GM19099 (cell line): Measurements from ENCODE around the gene BSDC1.
A peak's percentile ranks its signal among the peaks of the same experiment; 100 is the strongest.

Source experiments
- POLR2A ChIP-seq: IDR thresholded peaks from 3 replicates; pipeline ENCODE4 v1.6.1; 2011; ENCODE audit warnings: low read depth; ENCODE audit not compliant: insufficient read length; ENCODE audit errors: extremely low read depth

BSDC1 gene

GRCh38 chr1:32394141-32394889 is at the start of gene BSDC1:
BSDC1 (minus strand) TSS chr1:32394441; CDS start chr1:32394414, 27 bp downstream.
- peak; percentile 74 for TF ChIP-seq POLR2A

- no peak for TF ChIP-seq POLR2A
These were observed 43.9 kb upstream of the BSDC1 start for GRCh38 chr1:32438136-32438535.

GRCh38 chr1:32431736-32432400 is 37.6 kb upstream of the BSDC1 start:
- no peak for TF ChIP-seq POLR2A

- TF ChIP-seq POLR2A = no peak
These were observed 33.2 kb upstream of the BSDC1 start for GRCh38 chr1:32427264-32427963.

GRCh38 chr1:32426489-32427255 is 32.4 kb upstream of the BSDC1 start:
- TF ChIP-seq POLR2A = no peak

- TF ChIP-seq POLR2A = no peak
These were observed 27.5 kb upstream of the BSDC1 start for GRCh38 chr1:32421775-32422174.

GRCh38 chr1:32414186-32414886 is 20.1 kb upstream of the BSDC1 start:
- no peak for TF ChIP-seq POLR2A

- no peak for TF ChIP-seq POLR2A
These were observed 19.4 kb upstream of the BSDC1 start for GRCh38 chr1:32413507-32414185.

GRCh38 chr1:32411261-32411660 is 17.0 kb upstream of the BSDC1 start:
- TF ChIP-seq POLR2A = no peak

- TF ChIP-seq POLR2A = no peak
These were observed 12.4 kb upstream of the BSDC1 start for GRCh38 chr1:32406629-32407111.

GRCh38 chr1:32405672-32406467 is 11.6 kb upstream of the BSDC1 start:
- no peak for TF ChIP-seq POLR2A

- TF ChIP-seq POLR2A = no peak
These were observed 10.7 kb upstream of the BSDC1 start for GRCh38 chr1:32404946-32405345.
